Mesendoderm (in vitro differentiated cells): ENCODE data around the gene COPS8.

ENCODE experiments used
- DNase-seq: peaks from one replicate; pipeline ENCODE4 v3.0.0; 2013
- H2AK5ac ChIP-seq: 2 replicates; pipeline ENCODE4 v1.6.1; 2013; ENCODE audit warnings: low read length, inconsistent platforms
- H2BK120ac ChIP-seq: 2 replicates; pipeline ENCODE4 v1.6.1; 2013; ENCODE audit warnings: low read depth, mild to moderate bottlenecking, low read length, moderate library complexity, mixed read lengths
- H2BK15ac ChIP-seq: replicated peaks from 2 replicates; pipeline ENCODE4 v1.6.1; 2013; ENCODE audit warnings: low read depth, mild to moderate bottlenecking, moderate library complexity
- H2BK5ac ChIP-seq: 2 replicates; pipeline ENCODE4 v1.6.1; 2013; ENCODE audit warnings: low read length, inconsistent platforms
- H3K18ac ChIP-seq: 2 replicates; pipeline ENCODE4 v1.6.1; 2013; ENCODE audit warnings: mild to moderate bottlenecking, low read length, mixed read lengths
- H3K23ac ChIP-seq: one replicate; pipeline ENCODE4 v1.6.1; 2013; ENCODE audit warnings: low read length
- H3K27ac ChIP-seq: 2 replicates; pipeline ENCODE4 v1.5.1; 2013; ENCODE audit warnings: low read depth, mild to moderate bottlenecking, inconsistent platforms, low read length, moderate library complexity
- H3K27me3 ChIP-seq: 2 replicates; pipeline ENCODE4 v1.6.1; 2013; ENCODE audit warnings: low read length, control low read depth, mild to moderate bottlenecking, inconsistent platforms; ENCODE audit not compliant: insufficient read depth, poor library complexity
- H3K36me3 ChIP-seq: 2 replicates; pipeline ENCODE4 v1.6.1; 2013; ENCODE audit warnings: low read length, inconsistent platforms; ENCODE audit not compliant: control insufficient read depth, insufficient read depth
- H3K4ac ChIP-seq: one replicate; pipeline ENCODE4 v1.6.1; 2013; ENCODE audit warnings: low read depth, mild to moderate bottlenecking, low read length, moderate library complexity
- H3K4me1 ChIP-seq: 2 replicates; pipeline ENCODE4 v1.6.1; 2013; ENCODE audit warnings: low read depth, low read length, inconsistent platforms; ENCODE audit not compliant: control insufficient read depth
- H3K4me2 ChIP-seq: 2 replicates; pipeline ENCODE4 v1.6.1; 2013; ENCODE audit warnings: low read length
- H3K4me3 ChIP-seq: 2 replicates; pipeline ENCODE4 v1.5.1; 2013; ENCODE audit warnings: mild to moderate bottlenecking, low read length
- H3K56ac ChIP-seq: one replicate; pipeline ENCODE4 v1.6.1; 2013; ENCODE audit warnings: low read length
- H3K79me1 ChIP-seq: 2 replicates; pipeline ENCODE4 v1.6.1; 2013; ENCODE audit warnings: low read length, inconsistent platforms
- H3K79me2 ChIP-seq: 2 replicates; pipeline ENCODE4 v1.6.1; 2013; ENCODE audit warnings: mild to moderate bottlenecking, low read length; ENCODE audit not compliant: control insufficient read depth, insufficient read depth
- H3K9ac ChIP-seq: 2 replicates; pipeline ENCODE4 v1.6.1; 2013; ENCODE audit warnings: low read length, inconsistent platforms
- H4K5ac ChIP-seq: one replicate; pipeline ENCODE4 v1.6.1; 2013; ENCODE audit warnings: low read length
- H4K8ac ChIP-seq: one replicate; pipeline ENCODE4 v1.6.1; 2013; ENCODE audit warnings: low read depth, mild to moderate bottlenecking, control low read depth, low read length, moderate library complexity
- WGBS: extraction: QIAGEN DNeasy Blood & Tissue Kit; methylation state at CpG from one replicate; pipeline ENCODE4 v1.1.7; 2013; ENCODE audit warnings: low lambda C conversion rate, missing lambda C conversion rate; ENCODE audit not compliant: insufficient coverage; ENCODE audit errors: extremely low coverage; 5-methylcytosine and 5-hydroxymethylcytosine counted together

Gene COPS8

GRCh38 chr2:237066396-237066795, 19.3 kb upstream of the COPS8 start:
- no peak overlapping the region for H3K4me3 ChIP-seq
- no peak overlapping the region for H2AK5ac ChIP-seq
- H3K4ac ChIP-seq = no peak overlapping the region
- DNase-seq = no peak
- H3K23ac ChIP-seq = no peak overlapping the region
- no peak overlapping the region for H4K8ac ChIP-seq
- H3K9ac ChIP-seq = no peak overlapping the region
- H3K4me1 ChIP-seq = peaks cover 2% of the 10 kb centered on the region
- WGBS = no CpG with 5 or more reads among the region's 2 CpGs
- H3K27ac ChIP-seq = no peak overlapping the region
- no peaks in the 10 kb centered on the region for H3K27me3 ChIP-seq
- no peak overlapping the region for H3K18ac ChIP-seq
- no peak overlapping the region for H2BK15ac ChIP-seq
- H3K56ac ChIP-seq = no peak overlapping the region
- no peaks in the 10 kb centered on the region for H3K36me3 ChIP-seq
- H2BK5ac ChIP-seq = no peak overlapping the region
- no peak overlapping the region for H4K5ac ChIP-seq
- H3K4me2 ChIP-seq = no peak overlapping the region
- no peaks in the 10 kb centered on the region for H3K79me1 ChIP-seq
- no peak overlapping the region for H2BK120ac ChIP-seq
- H3K79me2 ChIP-seq = no peaks in the 10 kb centered on the region

GRCh38 chr2:237068005-237068576, 17.6 kb upstream of the COPS8 start:
- H3K36me3 ChIP-seq = no peaks in the 10 kb centered on the region
- no peak overlapping the region for H3K27ac ChIP-seq
- H3K18ac ChIP-seq = no peak overlapping the region
- DNase-seq = no peak
- H3K56ac ChIP-seq = no peak overlapping the region
- H2BK5ac ChIP-seq = no peak overlapping the region
- no CpG with 5 or more reads among the region's 3 CpGs for WGBS
- no peak overlapping the region for H2AK5ac ChIP-seq
- H3K4me1 ChIP-seq = no peaks in the 10 kb centered on the region
- no peaks in the 10 kb centered on the region for H3K79me1 ChIP-seq
- no peak overlapping the region for H4K5ac ChIP-seq
- H3K4me2 ChIP-seq = no peak overlapping the region
- no peak overlapping the region for H3K4ac ChIP-seq
- no peak overlapping the region for H3K9ac ChIP-seq
- no peak overlapping the region for H2BK120ac ChIP-seq
- H3K79me2 ChIP-seq = no peaks in the 10 kb centered on the region
- no peak overlapping the region for H3K23ac ChIP-seq
- no peak overlapping the region for H4K8ac ChIP-seq
- no peaks in the 10 kb centered on the region for H3K27me3 ChIP-seq
- no peak overlapping the region for H3K4me3 ChIP-seq
- H2BK15ac ChIP-seq = no peak overlapping the region

- DNase-seq = peak; percentile 70
- no peak overlapping the region for H3K4ac ChIP-seq
- H2BK5ac ChIP-seq = no peak overlapping the region
- H3K4me2 ChIP-seq = no peak overlapping the region
- no peak overlapping the region for H4K5ac ChIP-seq
- H3K36me3 ChIP-seq = no peaks in the 10 kb centered on the region
- H3K79me1 ChIP-seq = no peaks in the 10 kb centered on the region
- no peak overlapping the region for H3K18ac ChIP-seq
- no peak overlapping the region for H2AK5ac ChIP-seq
- H3K56ac ChIP-seq = no peak overlapping the region
- peaks cover under 1% of the 10 kb centered on the region for H3K4me1 ChIP-seq
- no CpG with 5 or more reads among the region's 24 CpGs for WGBS
- H2BK120ac ChIP-seq = no peak overlapping the region
- H3K27me3 ChIP-seq = no peaks in the 10 kb centered on the region
- H2BK15ac ChIP-seq = no peak overlapping the region
- no peak overlapping the region for H4K8ac ChIP-seq
- H3K27ac ChIP-seq = no peak overlapping the region
- H3K4me3 ChIP-seq = no peak overlapping the region
- no peak overlapping the region for H3K23ac ChIP-seq
- H3K79me2 ChIP-seq = no peaks in the 10 kb centered on the region
- H3K9ac ChIP-seq = no peak overlapping the region
These were observed 13.4 kb upstream of the COPS8 start for GRCh38 chr2:237072067-237072931.

GRCh38 chr2:237073552-237073951, 12.1 kb upstream of the COPS8 start:
- H3K4me3 ChIP-seq = no peak overlapping the region

GRCh38 chr2:237074211-237074993, 11.3 kb upstream of the COPS8 start:
- Histone ChIP-seq H3K4me2 (no peak overlapping the region), H3K56ac (no peak overlapping the region), H3K79me2 (no peaks in the 10 kb centered on the region), H3K23ac (no peak overlapping the region), H3K4ac (no peak overlapping the region), H3K18ac (no peak overlapping the region), H4K8ac (no peak overlapping the region), H3K4me1 (peaks cover 1% of the 10 kb centered on the region), H2AK5ac (no peak overlapping the region), H3K9ac (no peak overlapping the region), H3K79me1 (no peaks in the 10 kb centered on the region), H2BK5ac (no peak overlapping the region), H2BK120ac (no peak overlapping the region), H3K36me3 (no peaks in the 10 kb centered on the region), H3K27me3 (no peaks in the 10 kb centered on the region), H3K4me3 (no peak overlapping the region), H3K27ac (no peak overlapping the region), H4K5ac (no peak overlapping the region), H2BK15ac (no peak overlapping the region)
- DNase-seq = no peak
- no CpG with 5 or more reads among the region's 7 CpGs for WGBS

More at GRCh38 chr2:237073552-237073951, 12.1 kb upstream of the COPS8 start:
- no peak overlapping the region for H2BK120ac ChIP-seq
- no peak overlapping the region for H3K4ac ChIP-seq
- H3K18ac ChIP-seq = no peak overlapping the region
- no peaks in the 10 kb centered on the region for H3K36me3 ChIP-seq
- H4K8ac ChIP-seq = no peak overlapping the region
- no peak overlapping the region for H3K23ac ChIP-seq
- no peak overlapping the region for H2BK5ac ChIP-seq
- H2BK15ac ChIP-seq = no peak overlapping the region
- no peak overlapping the region for H2AK5ac ChIP-seq
- H3K79me1 ChIP-seq = no peaks in the 10 kb centered on the region
- no CpG with 5 or more reads among the region's 4 CpGs for WGBS
- no peak overlapping the region for H4K5ac ChIP-seq
- H3K4me1 ChIP-seq = peaks cover 1% of the 10 kb centered on the region
- no peak overlapping the region for H3K4me2 ChIP-seq
- H3K79me2 ChIP-seq = no peaks in the 10 kb centered on the region
- H3K56ac ChIP-seq = no peak overlapping the region
- H3K27me3 ChIP-seq = no peaks in the 10 kb centered on the region
- DNase-seq = peak; percentile 34
- no peak overlapping the region for H3K27ac ChIP-seq
- H3K9ac ChIP-seq = no peak overlapping the region
